Fibroblast of peridontal ligament (primary cell): ENCODE measurements around the gene JMJD6.

Experiments
- DNase-seq: peaks from one replicate; pipeline ENCODE4 v3.0.0-alpha.2; 2010; ENCODE audit errors: extremely low read depth

Gene JMJD6

GRCh38 chr17:76679239-76679638 lies 47.2 kb downstream of the JMJD6 start:
- no peak for DNase-seq

- no peak for DNase-seq
Measured at GRCh38 chr17:76678330-76678729, 48.1 kb downstream of the JMJD6 start.

GRCh38 chr17:76677406-76677805 lies 49.0 kb downstream of the JMJD6 start:
- no peak for DNase-seq

- no peak for DNase-seq
Measured at GRCh38 chr17:76676629-76677028, 49.8 kb downstream of the JMJD6 start.

GRCh38 chr17:76675648-76676047 lies 50.8 kb downstream of the JMJD6 start:
- DNase-seq: no peak

DNA sequence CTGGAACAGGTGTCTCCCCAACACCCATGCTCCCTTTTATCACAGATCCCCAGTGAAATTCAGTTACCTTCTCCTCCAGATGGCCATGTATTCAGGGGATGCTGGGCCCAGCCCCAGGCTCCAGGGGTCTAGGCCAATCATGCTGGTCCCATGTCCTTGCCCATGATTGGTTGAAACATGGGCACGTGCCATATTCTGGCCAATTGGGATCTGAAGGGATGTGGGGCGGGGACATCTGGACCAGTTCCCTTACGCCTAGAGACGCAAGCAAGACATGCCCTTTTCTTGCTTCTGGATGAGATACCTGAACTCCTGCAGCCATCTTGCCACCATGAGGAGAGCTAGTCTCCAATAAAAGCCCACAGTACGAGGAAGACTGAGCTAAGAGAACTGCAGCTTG lies 51.8 kb downstream of the JMJD6 start:
- DNase-seq: no peak

DNA sequence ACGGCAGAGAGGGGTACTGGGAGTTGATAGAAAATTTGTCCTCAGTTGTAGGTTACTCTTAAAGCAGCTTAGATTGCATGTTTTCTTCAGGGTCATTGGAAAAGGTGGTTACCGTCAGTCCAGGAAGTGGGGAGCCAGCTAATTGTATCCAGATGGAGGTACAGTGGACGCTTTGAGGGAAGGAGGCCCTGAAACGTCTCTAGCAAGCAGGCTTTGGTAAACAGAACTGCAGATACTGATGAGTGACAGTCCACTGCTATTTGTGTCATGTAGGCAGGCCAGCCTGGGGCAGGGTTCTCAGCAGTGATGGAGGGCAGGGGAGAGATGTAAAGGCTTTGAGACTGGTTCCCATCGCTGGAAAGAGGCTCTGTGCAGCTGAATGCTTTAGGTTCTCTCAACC lies 52.7 kb downstream of the JMJD6 start:
- DNase-seq: peak; percentile 56

DNA sequence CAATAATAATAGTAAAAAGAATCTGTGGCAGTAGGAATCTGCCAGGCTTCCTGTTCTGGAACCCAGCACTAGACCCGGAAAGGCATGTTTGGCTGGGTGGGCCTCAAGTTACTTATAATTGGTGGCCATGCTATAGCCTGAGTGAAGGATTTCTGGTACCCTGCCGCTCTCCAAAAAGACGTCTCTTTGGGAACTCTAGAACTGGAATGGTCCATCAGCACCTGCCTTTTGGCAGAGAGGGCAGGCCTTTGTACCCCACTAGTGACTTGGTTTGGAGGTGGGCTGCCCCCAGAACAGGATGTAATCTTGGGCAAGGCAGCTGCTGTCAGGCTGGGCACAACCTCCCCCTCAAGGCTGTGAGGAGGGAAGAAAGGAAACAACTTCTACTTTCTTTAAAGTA lies 53.5 kb downstream of the JMJD6 start:
- no peak for DNase-seq

- no peak for DNase-seq
Measured at GRCh38 chr17:76672270-76672851, 54.0 kb downstream of the JMJD6 start.

- no peak for DNase-seq
Measured at GRCh38 chr17:76671912-76672262, 54.5 kb downstream of the JMJD6 start.

DNA sequence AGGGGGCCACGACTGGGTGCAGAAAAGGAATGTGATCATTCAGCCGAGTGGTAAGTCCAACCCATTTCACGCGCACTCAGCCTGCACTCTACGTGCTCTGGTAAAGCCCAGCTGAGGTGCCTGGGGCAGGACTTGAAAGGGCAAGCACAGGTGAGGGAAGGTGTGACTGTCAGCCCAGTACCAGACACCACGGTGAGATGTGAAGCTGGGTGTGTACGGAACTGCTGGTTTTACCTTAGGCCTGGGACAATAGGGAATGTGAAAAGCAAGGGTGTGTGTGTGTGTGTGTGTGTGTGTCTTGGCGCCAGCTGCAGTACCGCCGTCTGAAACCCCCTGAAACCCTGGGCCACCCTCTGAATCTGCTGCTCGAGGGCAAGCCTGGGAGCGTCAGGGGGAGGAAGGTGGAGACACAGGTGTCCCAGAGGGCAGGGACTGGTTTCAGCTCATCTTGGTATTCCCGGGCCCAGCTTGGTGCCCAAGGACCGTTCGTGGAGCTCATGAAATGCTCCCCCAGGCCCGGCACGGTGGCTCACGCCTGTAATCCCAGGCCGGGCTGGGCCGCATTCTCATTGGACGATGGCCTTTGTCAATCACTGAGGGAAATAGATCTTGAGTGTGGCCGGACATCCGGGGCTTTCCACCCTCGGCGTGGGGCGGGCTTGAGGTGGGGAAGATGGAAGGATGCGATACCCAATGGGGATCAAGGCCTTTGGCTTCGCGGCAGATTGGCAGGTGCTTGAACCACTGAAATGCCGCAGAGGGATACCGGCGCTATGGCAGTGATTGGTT lies 55.1 kb downstream of the JMJD6 start:
- peak; percentile 100 for DNase-seq

DNA sequence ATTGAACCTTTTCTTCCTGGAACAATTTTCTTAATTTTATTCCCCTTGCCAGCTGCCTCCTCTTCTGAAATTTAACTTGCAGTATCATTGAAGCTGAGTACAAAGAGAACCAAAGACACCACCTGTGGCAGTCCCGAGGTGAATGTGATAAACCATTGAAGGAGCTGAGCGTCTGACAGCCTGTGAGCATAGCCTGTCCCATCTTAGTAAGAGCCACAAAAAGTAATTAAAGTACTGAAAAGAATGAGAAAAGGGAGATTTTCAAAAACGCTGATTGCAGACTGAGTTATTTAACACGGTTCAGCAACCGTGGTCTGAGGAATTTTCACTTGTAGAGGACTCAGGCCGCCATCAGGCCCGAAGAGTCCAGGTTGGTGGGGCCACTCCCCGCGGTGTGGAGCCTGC lies 55.7 kb downstream of the JMJD6 start:
- DNase-seq: no peak

- DNase-seq: no peak
Measured at GRCh38 chr17:76670020-76670717, 56.2 kb downstream of the JMJD6 start.
